SK-N-SH (cell line): ENCODE results near the gene CCDC57. TPM values are rescaled to one million over a fixed set of nuclear protein-coding genes. Genes with fewer than 3 reads are reported as not detected.

Source experiments
- CTCF ChIA-PET: fragments of 300-600, 350-600 bp; formaldehyde crosslinking; extraction: SDS; loops from one replicate; lab custom pipeline; 2021; lab: Yijun Ruan, JAX
- POLR2A ChIA-PET: fragments of 350-600 bp; sonication (Branson Sonifier 250); formaldehyde crosslinking; extraction: SDS; loops from one replicate; lab custom pipeline; 2020; ENCODE audit warnings: antibody characterized with exemption, inconsistent platforms; lab: Yijun Ruan, JAX
- DNase-seq: peaks from one replicate; pipeline ENCODE4 v3.0.0; 2012
- H2AFZ ChIP-seq: fragments of 200-600 bp; sonication (generic); 2 replicates; pipeline ENCODE4 v1.8.1; 2016; ENCODE audit warnings: antibody characterized with exemption, mild to moderate bottlenecking, low read depth
- H3F3A ChIP-seq: fragments of 200-600 bp; sonication (generic); replicated peaks from 2 replicates; pipeline ENCODE3; 2016; ENCODE audit warnings: antibody characterized with exemption, mild to moderate bottlenecking; ENCODE audit not compliant: insufficient read depth
- H3K27ac ChIP-seq, 2 experiments: fragments of 200-500 bp in 1 of 2; fragments of 200-600 bp in 1 of 2; sonication (Bioruptor generic) in 1 of 2; sonication (generic), shearing (Covaris generic) in 1 of 2; 2 replicates each; pipeline versions ENCODE4 v1.5.1 to v1.6.1; 2014 to 2016; ENCODE audit warnings: low read depth in 2 of 2, inconsistent platforms in 1 of 2, low read length in 1 of 2, mild to moderate bottlenecking in 1 of 2, mixed read lengths in 1 of 2
- H3K27me3 ChIP-seq: fragments of 200-600 bp; sonication (generic), shearing (Covaris generic); 2 replicates; pipeline ENCODE4 v1.6.1; 2016; ENCODE audit warnings: mixed run types; ENCODE audit not compliant: insufficient read depth
- H3K36me3 ChIP-seq, 2 experiments: fragments of 200-500 bp in 1 of 2; fragments of 200-600 bp in 1 of 2; sonication (Bioruptor generic) in 1 of 2; sonication (generic) in 1 of 2; replicated peaks in 1 of 2; 2 replicates each; pipeline versions ENCODE3 to v1.5.1; 2014 to 2016; ENCODE audit warnings: low read length in 1 of 2, mild to moderate bottlenecking in 1 of 2; ENCODE audit not compliant: insufficient read depth in 2 of 2, control insufficient read depth in 1 of 2
- H3K4me1 ChIP-seq, 2 experiments: fragments of 200-500 bp in 1 of 2; fragments of 200-600 bp in 1 of 2; sonication (Bioruptor generic) in 1 of 2; sonication (generic), shearing (Covaris generic) in 1 of 2; 2 replicates each; pipeline versions ENCODE4 v1.5.1 to v1.6.1; 2014 to 2016; ENCODE audit warnings: low read depth in 1 of 2, low read length in 1 of 2, mixed run types in 1 of 2; ENCODE audit not compliant: insufficient read depth in 2 of 2, control insufficient read depth in 1 of 2
- H3K4me2 ChIP-seq: fragments of 200-600 bp; sonication (generic), shearing (Covaris generic); 2 replicates; pipeline ENCODE4 v1.6.1; 2017; ENCODE audit warnings: mixed run types
- H3K4me3 ChIP-seq, 2 experiments: fragments of 200-500 bp in 1 of 2; fragments of 200-600 bp in 1 of 2; sonication (Bioruptor generic) in 1 of 2; sonication (generic), shearing (Covaris generic) in 1 of 2; 2 replicates each; pipeline versions ENCODE4 v1.5.1 to v1.8.1; 2014 to 2016; ENCODE audit warnings: low read depth in 2 of 2, inconsistent platforms in 1 of 2, low read length in 1 of 2, mild to moderate bottlenecking in 1 of 2, mixed read lengths in 1 of 2, moderate library complexity in 1 of 2
- H3K79me2 ChIP-seq: fragments of 200-600 bp; sonication (generic); 2 replicates; pipeline ENCODE4 v1.8.1; 2017; ENCODE audit warnings: mild to moderate bottlenecking; ENCODE audit not compliant: insufficient read depth
- H3K9ac ChIP-seq: fragments of 200-600 bp; sonication (generic); 2 replicates; pipeline ENCODE4 v1.6.1; 2017; ENCODE audit warnings: mixed run types
- H3K9me2 ChIP-seq: fragments of 200-600 bp; sonication (generic); 2 replicates; pipeline ENCODE4 v1.6.1; 2017; ENCODE audit warnings: mixed run types
- H3K9me3 ChIP-seq: fragments of 200-600 bp; sonication (generic); 2 replicates; pipeline ENCODE4 v1.6.1; 2017; ENCODE audit warnings: mixed run types, mild to moderate bottlenecking, moderate library complexity
- H4K20me1 ChIP-seq: fragments of 200-600 bp; sonication (generic); 2 replicates; pipeline ENCODE4 v1.6.1; 2017; ENCODE audit warnings: mild to moderate bottlenecking, mixed run types; ENCODE audit not compliant: insufficient read depth
- CHD2 ChIP-seq: fragments of 150-350 bp; IDR thresholded peaks from 2 replicates; pipeline ENCODE4 v1.6.1; 2018; ENCODE audit warnings: low read length; ENCODE audit not compliant: partially characterized antibody
- CTCF ChIP-seq: fragments of 200-600 bp; sonication (generic); IDR thresholded peaks from 2 replicates; pipeline ENCODE4 v1.6.1; 2017; ENCODE audit warnings: antibody characterized with exemption, mild to moderate bottlenecking, moderate library complexity
- ELF1 ChIP-seq: IDR thresholded peaks from 2 replicates; pipeline ENCODE4 v1.4.0; 2012
- EP300 ChIP-seq, 2 experiments: IDR thresholded peaks; 2 replicates each; pipeline versions ENCODE4 v1.4.0 to v1.6.1; 2012; ENCODE audit warnings: borderline replicate concordance in 1 of 2, low read depth in 1 of 2, low read length in 1 of 2
- EZH2phosphoT487 ChIP-seq: fragments of 200-600 bp; sonication (generic); IDR thresholded peaks from 2 replicates; pipeline ENCODE4 v1.6.1; 2017; ENCODE audit warnings: low read depth, mixed run types, mild to moderate bottlenecking, antibody characterized with exemption, moderate library complexity, borderline replicate concordance
- GATA2 ChIP-seq: sonication (generic); formaldehyde crosslinking; IDR thresholded peaks from 2 replicates; pipeline ENCODE4 v1.5.0; 2020; ENCODE audit warnings: mild to moderate bottlenecking, missing genetic modification reagents
- MAX ChIP-seq: IDR thresholded peaks from 2 replicates; pipeline ENCODE4 v1.4.0; 2012; ENCODE audit warnings: low read depth
- MXI1 ChIP-seq: IDR thresholded peaks from 2 replicates; pipeline ENCODE4 v1.6.1; 2012; ENCODE audit warnings: mild to moderate bottlenecking, low read depth, low read length, improper control_type of control experiment
- NFIC ChIP-seq: IDR thresholded peaks from 2 replicates; pipeline ENCODE4 v1.4.0; 2012; ENCODE audit warnings: borderline replicate concordance
- NRF1 ChIP-seq: IDR thresholded peaks from 2 replicates; pipeline ENCODE4 v1.6.1; 2012; ENCODE audit warnings: low read depth, mild to moderate bottlenecking, low read length
- PBX3 ChIP-seq: IDR thresholded peaks from 2 replicates; pipeline ENCODE4; 2012
- POLR2AphosphoS5 ChIP-seq: IDR thresholded peaks from 2 replicates; pipeline ENCODE4 v1.6.1; 2012; ENCODE audit warnings: low read depth, low read length
- RCOR1 ChIP-seq: fragments of 150-350 bp; IDR thresholded peaks from 2 replicates; pipeline ENCODE4 v1.6.1; 2017; ENCODE audit warnings: antibody characterized with exemption, low read length
- RFX5 ChIP-seq: IDR thresholded peaks from 2 replicates; pipeline ENCODE4 v1.6.1; 2012; ENCODE audit warnings: mild to moderate bottlenecking, improper control_type of control experiment, low read length
- SMC3 ChIP-seq: IDR thresholded peaks from 2 replicates; pipeline ENCODE4 v1.6.1; 2012; ENCODE audit warnings: low read depth, low read length, improper control_type of control experiment
- TCF12 ChIP-seq: IDR thresholded peaks from 2 replicates; pipeline ENCODE4 v1.4.0; 2012
- TEAD4 ChIP-seq: IDR thresholded peaks from 2 replicates; pipeline ENCODE4 v1.4.0; 2012; ENCODE audit warnings: mild to moderate bottlenecking, borderline replicate concordance; ENCODE audit not compliant: insufficient read depth
- USF1 ChIP-seq: IDR thresholded peaks from 2 replicates; pipeline ENCODE4 v1.4.0; 2012; ENCODE audit warnings: low read depth, borderline replicate concordance
- YY1 ChIP-seq: IDR thresholded peaks from 2 replicates; pipeline ENCODE4 v1.4.0; 2012; ENCODE audit warnings: low read depth, mild to moderate bottlenecking
- ZBTB33 ChIP-seq: IDR thresholded peaks from 2 replicates; pipeline ENCODE4 v1.4.0; 2012; ENCODE audit warnings: low read depth, borderline replicate concordance
- WGBS: methylation state at CpG from one replicate; pipeline ENCODE4 v1.1.6; 2017; ENCODE audit warnings: low lambda C conversion rate; 5-methylcytosine and 5-hydroxymethylcytosine counted together
- polyA plus RNA-seq, 3 experiments: library from polyadenylated mRNA; depleted of rRNA; stranded (reverse); fragments of >200 nt; gene quantifications; 2 replicates each; pipeline ENCODE4 v1.2.3, GENCODE V29; 2012

CCDC57 gene
- polyA plus RNA-seq, 1 of the 3 experiments (the other 2 are of a cell fraction): 68.6 TPM

- CTCF ChIA-PET: interaction anchor here (1.3 to 6.8 kb wide), 3 partner anchors 11 to 164 kb away, joined by 4 to 37 read pairs (median 5); no protein-coding TSS in a partner anchor
- TF ChIP-seq PBX3 (no peak), TEAD4 (no peak), ELF1 (no peak), POLR2AphosphoS5 (no peak), MXI1 (no peak), SMC3 (no peak), ZBTB33 (no peak), TCF12 (no peak)
- TF ChIP-seq, all 33 proteins: peak for 0
- Histone ChIP-seq H3K36me3 (peaks cover 51 to 55% of the 10 kb centered on the region in 2 experiments), H3K79me2 (no peaks in the 10 kb centered on the region), H2AFZ (no peak overlapping the region), H3K27ac (no peak overlapping the region), H3K27me3 (no peaks in the 10 kb centered on the region), H3K4me1 (no peaks in the 10 kb centered on the region), H3K9ac (no peak overlapping the region), H3K4me3 (no peak overlapping the region), H3K9me2 (no peaks in the 10 kb centered on the region), H3F3A (no peaks in the 10 kb centered on the region), H4K20me1 (no peaks in the 10 kb centered on the region), H3K4me2 (no peak overlapping the region), H3K9me3 (no peaks in the 10 kb centered on the region)
- peak; percentile 4 for DNase-seq
- POLR2A ChIA-PET: no interaction called here
- 96% methylated on average over 15 of the region's 16 CpGs for WGBS
Measured at GRCh38 chr17:82194765-82195164, 17.9 kb downstream of the CCDC57 start.

- peak; percentile 8 for DNase-seq
- no peaks in the 10 kb centered on the region for H3F3A ChIP-seq
- no peak overlapping the region for H3K4me3 ChIP-seq
- H3K36me3 ChIP-seq: peaks cover 51% of the 10 kb centered on the region in 2 experiments
- H3K4me2 ChIP-seq: no peak overlapping the region
- WGBS: 94% methylated on average over 16 of the region's 16 CpGs
- H3K79me2 ChIP-seq: no peaks in the 10 kb centered on the region
- no peaks in the 10 kb centered on the region for H3K9me3 ChIP-seq
- no peaks in the 10 kb centered on the region for H3K4me1 ChIP-seq
- no peak overlapping the region for H2AFZ ChIP-seq
- H4K20me1 ChIP-seq: no peaks in the 10 kb centered on the region
- H3K9me2 ChIP-seq: no peaks in the 10 kb centered on the region
- H3K27ac ChIP-seq: no peak overlapping the region
- CTCF ChIA-PET: interaction anchor here (1.3 to 6.8 kb wide), 2 partner anchors 12 to 40 kb away, joined by 4 to 37 read pairs; no protein-coding TSS in a partner anchor
- H3K9ac ChIP-seq: no peak overlapping the region
- H3K27me3 ChIP-seq: no peaks in the 10 kb centered on the region
- POLR2A ChIA-PET: no interaction called here
- TF ChIP-seq EZH2phosphoT487 (no peak), USF1 (no peak), NRF1 (no peak), RCOR1 (no peak), YY1 (no peak), MAX (no peak), TEAD4 (no peak), PBX3 (no peak), CHD2 (no peak), CTCF (no peak), MXI1 (no peak), RFX5 (no peak), NFIC (no peak), GATA2 (no peak), EP300 (IDR thresholded peaks at IDR 0.05; ENCODE audit: borderline replicate concordance in 1 of 2, low read depth in 1 of 2, low read length in 1 of 2) (no peak)
Measured at GRCh38 chr17:82193520-82194220, 19.0 kb downstream of the CCDC57 start.
